IMR-90 (cell line): ENCODE data around the gene CTNNA1.

Experiments
- ELK1 ChIP-seq: fragments of 150-350 bp; IDR thresholded peaks from 2 replicates; pipeline ENCODE4 v1.6.1; 2016; ENCODE audit warnings: low read depth, mild to moderate bottlenecking, low read length, moderate library complexity, borderline replicate concordance
- MAZ ChIP-seq: IDR thresholded peaks from 2 replicates; pipeline ENCODE4 v1.6.1; 2012; ENCODE audit warnings: low read depth, mild to moderate bottlenecking, low read length, improper control_type of control experiment, moderate library complexity, borderline replicate concordance
- MXI1 ChIP-seq: IDR thresholded peaks from 2 replicates; pipeline ENCODE4 v1.6.1; 2012; ENCODE audit warnings: low read depth, mild to moderate bottlenecking, low read length, moderate library complexity, borderline replicate concordance
- POLR2A ChIP-seq: IDR thresholded peaks from 2 replicates; pipeline ENCODE4 v1.6.1; 2012; ENCODE audit warnings: mild to moderate bottlenecking, low read depth, low read length
- RAD21 ChIP-seq: IDR thresholded peaks from 2 replicates; pipeline ENCODE4 v1.6.1; 2012; ENCODE audit warnings: low read length, improper control_type of control experiment
- RFX5 ChIP-seq: IDR thresholded peaks from 2 replicates; pipeline ENCODE4 v1.8.0; 2012; ENCODE audit warnings: low read depth, mild to moderate bottlenecking, low read length, moderate library complexity
- TF ChIP-seq, protein P1 (sequence below): conservative IDR thresholded peaks from 2 replicates; pipeline ENCODE4 v1.5.1; 2012; ENCODE audit warnings: mild to moderate bottlenecking, low read depth, low read length, improper control_type of control experiment
- TF ChIP-seq, protein P2 (sequence below): fragments of 150-350 bp; IDR thresholded peaks from 2 replicates; pipeline ENCODE4 v1.6.1; 2017; ENCODE audit warnings: mild to moderate bottlenecking, antibody characterized with exemption, low read length, low read depth

GRCh38 chr5:138869763-138870500 lies 116.7 kb downstream of the CTNNA1 start:
- TF ChIP-seq POLR2A (no peak), MXI1 (no peak), RFX5 (no peak), RAD21 (no peak), MAZ (no peak), ELK1 (no peak)
- TF ChIP-seq, protein P1, sequence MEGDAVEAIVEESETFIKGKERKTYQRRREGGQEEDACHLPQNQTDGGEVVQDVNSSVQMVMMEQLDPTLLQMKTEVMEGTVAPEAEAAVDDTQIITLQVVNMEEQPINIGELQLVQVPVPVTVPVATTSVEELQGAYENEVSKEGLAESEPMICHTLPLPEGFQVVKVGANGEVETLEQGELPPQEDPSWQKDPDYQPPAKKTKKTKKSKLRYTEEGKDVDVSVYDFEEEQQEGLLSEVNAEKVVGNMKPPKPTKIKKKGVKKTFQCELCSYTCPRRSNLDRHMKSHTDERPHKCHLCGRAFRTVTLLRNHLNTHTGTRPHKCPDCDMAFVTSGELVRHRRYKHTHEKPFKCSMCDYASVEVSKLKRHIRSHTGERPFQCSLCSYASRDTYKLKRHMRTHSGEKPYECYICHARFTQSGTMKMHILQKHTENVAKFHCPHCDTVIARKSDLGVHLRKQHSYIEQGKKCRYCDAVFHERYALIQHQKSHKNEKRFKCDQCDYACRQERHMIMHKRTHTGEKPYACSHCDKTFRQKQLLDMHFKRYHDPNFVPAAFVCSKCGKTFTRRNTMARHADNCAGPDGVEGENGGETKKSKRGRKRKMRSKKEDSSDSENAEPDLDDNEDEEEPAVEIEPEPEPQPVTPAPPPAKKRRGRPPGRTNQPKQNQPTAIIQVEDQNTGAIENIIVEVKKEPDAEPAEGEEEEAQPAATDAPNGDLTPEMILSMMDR: no peak
- TF ChIP-seq, protein P2, sequence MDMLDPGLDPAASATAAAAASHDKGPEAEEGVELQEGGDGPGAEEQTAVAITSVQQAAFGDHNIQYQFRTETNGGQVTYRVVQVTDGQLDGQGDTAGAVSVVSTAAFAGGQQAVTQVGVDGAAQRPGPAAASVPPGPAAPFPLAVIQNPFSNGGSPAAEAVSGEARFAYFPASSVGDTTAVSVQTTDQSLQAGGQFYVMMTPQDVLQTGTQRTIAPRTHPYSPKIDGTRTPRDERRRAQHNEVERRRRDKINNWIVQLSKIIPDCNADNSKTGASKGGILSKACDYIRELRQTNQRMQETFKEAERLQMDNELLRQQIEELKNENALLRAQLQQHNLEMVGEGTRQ: no peak
